ENCODE results near the gene PCSK4.
"Not testable (repeated sequence)": the region's sequence is repeated elsewhere in the genome, so short reads cannot be mapped to it uniquely, and the experiment has no call there.

Gene PCSK4

DNA sequence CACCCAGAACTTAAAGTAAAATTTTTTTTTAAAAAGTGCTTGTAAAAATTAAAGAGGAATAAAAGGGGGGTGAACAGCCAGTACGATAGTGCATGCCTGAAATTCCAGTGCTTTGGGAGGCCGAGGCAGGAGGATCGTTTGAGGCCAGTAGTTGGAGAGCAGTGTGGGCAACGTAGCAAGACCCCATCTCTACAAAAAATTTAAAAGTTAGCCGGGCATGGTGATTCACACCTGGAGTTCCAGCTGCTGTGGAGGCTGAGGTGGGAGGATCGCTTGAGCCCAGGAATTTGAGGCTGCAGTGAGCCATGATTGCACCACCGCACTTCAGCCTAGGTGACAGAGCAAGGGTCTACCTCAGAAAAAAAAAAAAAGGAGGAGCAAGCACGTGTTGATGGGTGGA, 14.9 kb upstream of the PCSK4 start:
- no peak for DNase-seq (ENCODE audit: low read depth)

DNA sequence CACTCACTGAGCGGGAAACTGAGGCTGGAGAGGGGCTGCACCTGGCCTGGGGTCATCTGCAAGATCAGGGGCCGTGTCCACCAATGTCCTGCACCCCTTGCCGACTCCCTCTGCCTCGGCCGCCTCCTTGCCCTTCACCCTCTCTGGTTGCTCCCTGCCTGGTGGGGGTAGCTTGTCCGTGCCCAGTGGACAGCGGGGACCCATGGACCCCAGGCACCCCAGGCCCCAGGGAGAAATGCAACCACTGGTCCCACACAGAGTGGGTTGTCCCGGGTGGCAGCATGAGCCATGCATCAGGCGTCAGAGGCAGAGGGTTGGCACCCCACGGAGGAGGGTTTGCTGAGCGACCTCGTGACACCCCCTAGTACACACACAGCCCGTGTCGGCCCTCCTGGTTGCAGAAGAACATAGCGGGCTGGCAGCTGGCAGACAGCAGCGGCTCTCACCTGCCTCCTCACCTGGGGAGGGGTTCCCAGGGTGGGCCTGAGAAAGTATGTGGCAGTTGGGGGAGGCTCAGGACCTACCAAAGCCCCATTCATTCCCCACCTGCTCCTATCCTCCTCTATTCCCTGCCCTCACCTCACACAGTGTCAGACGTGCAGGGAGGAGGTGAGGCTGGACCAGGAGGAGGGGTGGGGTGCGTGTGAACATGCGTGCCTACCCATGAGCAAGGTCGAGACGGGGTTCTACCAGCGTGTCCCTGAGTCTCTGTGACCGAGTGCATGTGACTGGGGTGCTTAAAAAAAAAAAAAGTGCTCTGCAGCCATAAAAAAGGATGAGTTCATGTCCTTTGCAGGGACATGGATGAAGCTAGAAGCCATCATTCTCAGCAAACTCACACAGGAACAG, 14.0 kb upstream of the PCSK4 start:
- DNase-seq (ENCODE audit: low read depth): no peak

DNA sequence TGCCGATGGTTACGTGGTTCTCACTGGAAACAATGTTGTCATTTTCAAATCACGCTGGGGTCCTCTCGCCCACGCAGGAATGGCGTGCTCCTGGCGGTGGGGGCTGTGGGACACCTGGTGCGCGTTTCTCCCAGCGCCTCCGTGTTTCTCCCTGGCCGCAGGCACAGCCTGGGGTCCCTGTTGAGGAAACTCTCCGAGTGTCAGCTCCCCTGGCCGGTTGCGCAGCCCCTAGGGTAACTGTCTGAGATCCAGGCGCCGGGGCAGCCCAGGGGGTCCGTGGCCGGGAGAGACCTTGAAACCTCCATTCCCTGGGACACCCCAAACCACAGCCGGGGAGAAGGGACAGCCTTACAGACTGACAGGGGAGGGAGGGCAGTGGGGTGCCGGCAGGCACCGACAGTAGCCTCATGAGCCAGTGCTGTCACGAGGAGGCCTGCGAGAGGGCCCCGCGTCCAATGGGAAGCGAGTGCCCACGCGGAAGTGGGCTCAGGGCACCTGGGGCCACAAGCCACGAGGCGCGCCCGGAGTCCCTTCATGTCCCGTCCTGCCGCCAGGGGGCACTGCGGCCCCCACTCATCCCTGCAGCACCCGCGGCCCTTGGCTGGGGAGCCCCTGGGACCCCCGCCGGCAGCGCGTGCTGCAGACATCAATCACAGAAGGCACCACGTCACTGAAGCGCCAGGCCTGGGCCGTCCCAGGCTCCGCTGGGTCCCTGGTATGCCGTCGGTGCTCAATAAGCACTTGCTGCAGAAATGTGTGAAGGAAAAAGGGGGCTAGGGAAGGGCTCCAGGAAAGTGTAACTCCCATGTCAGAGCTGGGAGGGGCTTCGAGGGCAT, 13.2 kb upstream of the PCSK4 start:
- peak; percentile 46 for DNase-seq (ENCODE audit: low read depth)

GRCh38 chr19:1502433-1503088, 12.4 kb upstream of the PCSK4 start:
- no peak for DNase-seq (ENCODE audit: low read depth)

GRCh38 chr19:1501200-1501595, 11.0 kb upstream of the PCSK4 start:
- DNase-seq (ENCODE audit: low read depth): no peak

- not testable (repeated sequence) for DNase-seq (ENCODE audit: low read depth)
These were observed 9.1 kb upstream of the PCSK4 start for GRCh38 chr19:1499231-1499630.

GRCh38 chr19:1497578-1498235, 7.6 kb upstream of the PCSK4 start:
- DNase-seq (ENCODE audit: low read depth): no peak

GRCh38 chr19:1496714-1497577, 6.8 kb upstream of the PCSK4 start:
- DNase-seq (ENCODE audit: low read depth): no peak

GRCh38 chr19:1495799-1496713, 5.9 kb upstream of the PCSK4 start:
- DNase-seq (ENCODE audit: low read depth): no peak

GRCh38 chr19:1495051-1495798, 5.1 kb upstream of the PCSK4 start:
- no peak for DNase-seq (ENCODE audit: low read depth)

GRCh38 chr19:1494115-1494815, 4.1 kb upstream of the PCSK4 start:
- DNase-seq (ENCODE audit: low read depth): no peak

- no peak for DNase-seq (ENCODE audit: low read depth)
These were observed 2.4 kb upstream of the PCSK4 start for GRCh38 chr19:1492474-1493006.

GRCh38 chr19:1491849-1492170, 1.7 kb upstream of the PCSK4 start:
- DNase-seq (ENCODE audit: low read depth): no peak

GRCh38 chr19:1491114-1491848, 1.1 kb upstream of the PCSK4 start, which contains the start of gene REEP6:
Gene REEP6 (plus strand): TSS chr19:1491181. CDS start chr19:1491270, 89 bp downstream.
- no peak for DNase-seq (ENCODE audit: low read depth)

- no peak for DNase-seq (ENCODE audit: low read depth)
These were observed 463 bp downstream of the PCSK4 start for GRCh38 chr19:1489463-1490310.

DNA sequence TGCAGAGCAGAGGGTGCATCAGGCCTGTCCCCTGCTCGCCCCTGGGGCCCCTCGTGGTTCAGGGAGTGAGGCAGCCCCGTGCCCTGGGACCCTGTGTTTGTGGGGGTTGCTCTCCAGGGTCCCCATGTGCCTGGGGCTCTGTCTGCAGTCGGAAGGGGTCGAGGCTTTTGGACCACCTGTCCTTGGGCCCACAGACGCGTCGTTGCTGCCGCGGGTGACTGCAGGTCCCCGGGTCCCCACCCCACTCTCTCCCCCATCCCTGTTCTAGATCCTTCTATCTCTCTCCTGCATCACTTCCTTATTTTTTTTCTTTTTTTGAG, 1.9 kb downstream of the PCSK4 start:
- no peak for DNase-seq (ENCODE audit: low read depth)

All from activated T-helper 1 cell treated with Interleukin-2 at 50 U/mL for 16 hours (primary cell).